CD4-positive, alpha-beta T cell treated with Interleukin-4 for 4 hours (primary cell): ENCODE measurements around the gene PTPN1.
"Not testable (repeated sequence)": the region's sequence is repeated elsewhere in the genome, so short reads cannot be mapped to it uniquely, and the experiment has no call there.

Experiments used
- DNase-seq: peaks from one replicate; pipeline ENCODE4 v3.0.0-alpha.2; 2020

Gene PTPN1

DNA sequence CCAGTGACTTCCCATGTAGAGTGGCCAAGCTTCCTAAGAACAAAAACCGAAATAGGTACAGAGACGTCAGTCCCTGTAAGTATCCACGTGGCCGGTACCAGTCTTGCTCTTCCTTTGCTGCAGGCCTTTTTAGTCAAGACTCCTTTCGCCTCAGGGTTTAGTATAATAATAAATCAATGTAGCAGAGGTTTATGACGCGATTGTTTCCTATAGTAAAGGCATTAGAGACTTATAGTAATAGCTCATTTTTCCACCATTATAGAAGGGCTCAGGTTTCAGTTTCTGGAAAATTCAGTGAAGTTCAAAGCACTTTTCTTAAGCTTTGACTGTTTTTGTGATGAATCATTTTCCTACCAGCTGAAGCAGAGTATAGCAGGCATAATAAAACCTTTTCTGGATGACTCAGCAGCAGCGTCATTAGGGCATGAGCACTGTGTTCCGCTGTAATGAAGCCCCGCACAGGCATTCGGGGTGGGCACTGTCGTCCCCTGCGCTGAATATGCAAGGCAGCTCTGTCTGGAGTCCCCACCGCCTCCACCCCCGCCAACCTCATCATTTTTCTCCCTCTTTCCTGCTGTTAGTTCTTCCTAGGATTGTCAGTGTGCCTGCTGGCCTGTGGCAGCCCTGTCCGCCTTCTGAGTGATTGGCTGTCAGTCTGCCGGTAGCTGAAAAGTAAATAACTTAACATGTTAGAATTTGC, 51.3 kb downstream of the PTPN1 start:
- DNase-seq: peak; percentile 60

DNA sequence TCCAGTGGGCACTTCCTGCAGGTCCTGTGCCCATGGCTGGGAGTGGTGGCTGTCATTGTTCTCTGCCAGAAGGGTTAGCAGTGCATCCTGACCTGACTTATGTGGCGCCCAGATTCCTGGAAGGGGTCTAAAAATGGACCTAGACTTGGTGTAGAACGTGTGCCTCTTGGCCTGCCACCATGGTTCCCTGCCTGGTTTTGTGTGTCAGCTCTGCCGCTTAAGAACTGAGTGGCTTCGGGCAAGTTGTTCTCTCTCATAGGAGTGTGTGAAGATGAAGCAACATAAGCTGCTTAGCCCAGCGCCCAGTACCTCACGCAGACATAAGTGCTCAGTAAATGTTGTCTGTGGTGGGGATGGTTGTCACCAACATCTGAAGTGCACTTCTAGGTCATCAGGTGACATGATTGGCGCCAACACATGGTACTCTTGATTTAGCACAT, 52.1 kb downstream of the PTPN1 start:
- no peak for DNase-seq

DNA sequence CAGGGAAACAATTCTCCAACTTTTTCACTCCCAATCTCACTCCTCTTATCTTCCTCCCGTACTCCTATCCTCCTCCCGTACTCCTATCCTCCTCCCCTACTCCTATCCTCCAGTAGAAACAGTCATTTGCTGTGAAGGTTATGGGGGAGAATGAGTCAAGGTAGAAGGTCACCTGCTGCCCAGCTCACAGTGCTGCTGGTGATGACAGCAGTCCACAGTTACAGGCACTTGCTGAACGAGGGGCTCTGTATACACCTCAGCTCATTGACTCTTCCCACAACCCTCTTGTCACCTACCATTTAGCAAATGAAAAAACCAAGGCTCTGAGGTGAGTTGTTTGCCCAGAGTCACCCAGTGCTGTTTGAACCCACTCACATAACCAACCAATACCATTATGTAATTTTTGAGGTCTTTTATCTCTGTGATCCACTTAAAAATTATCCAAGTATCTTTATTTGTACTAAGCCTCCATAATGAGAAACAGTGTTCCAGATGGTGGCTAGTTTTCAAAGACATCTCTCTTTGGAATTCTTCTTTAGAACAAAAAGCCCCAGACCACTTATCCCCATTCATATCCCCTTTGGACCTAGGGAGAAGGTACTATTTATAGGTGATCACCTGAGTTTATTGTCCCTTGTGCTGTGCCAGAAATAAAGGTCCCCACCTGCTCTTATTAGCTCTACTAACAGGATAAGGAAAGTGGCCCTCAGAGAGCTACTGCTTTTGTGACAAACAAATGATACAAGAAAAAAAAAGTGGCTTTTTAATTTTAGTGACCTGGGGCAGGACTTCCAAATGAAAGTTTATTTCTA, 53.2 kb downstream of the PTPN1 start:
- no peak for DNase-seq

DNA sequence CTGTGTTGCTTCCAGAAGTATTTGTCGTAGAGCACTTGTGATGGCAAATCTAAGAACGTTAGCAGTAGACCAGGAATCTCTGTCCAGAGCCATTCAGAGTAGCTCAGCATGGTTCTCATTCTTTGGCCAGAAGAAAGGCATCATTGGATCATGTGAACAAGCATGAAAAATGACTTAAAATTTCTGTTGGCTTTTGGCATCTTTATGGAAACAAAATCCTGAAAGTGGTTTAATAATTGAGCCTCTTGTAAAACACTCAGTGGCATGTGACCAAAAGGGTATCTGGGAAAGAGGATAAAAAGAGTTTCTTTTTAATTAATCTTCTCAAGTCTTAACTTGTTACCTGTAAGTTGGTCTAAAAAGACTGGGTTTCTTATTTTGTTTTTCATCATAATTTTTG, 55.2 kb downstream of the PTPN1 start:
- no peak for DNase-seq

DNA sequence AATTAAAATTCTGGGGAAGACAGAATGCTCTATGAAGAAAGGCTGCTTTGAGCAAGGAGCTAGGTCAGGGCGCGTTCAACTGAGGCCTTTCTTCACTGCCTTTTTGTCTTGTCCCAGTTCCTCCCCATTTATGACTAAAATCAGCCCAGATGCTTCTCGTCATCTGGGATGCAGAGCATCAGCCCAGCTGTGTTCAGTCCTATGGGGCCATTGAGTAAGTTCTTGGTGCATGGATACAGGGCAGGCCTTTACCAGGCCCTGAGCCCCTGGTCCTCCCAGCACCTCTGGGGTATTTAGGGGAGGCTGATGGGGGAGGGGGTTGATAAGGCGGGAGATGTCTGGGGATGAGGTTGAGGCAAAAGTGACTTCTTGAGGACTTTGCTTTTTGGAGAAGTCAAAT, 55.7 kb downstream of the PTPN1 start:
- DNase-seq: no peak

DNA sequence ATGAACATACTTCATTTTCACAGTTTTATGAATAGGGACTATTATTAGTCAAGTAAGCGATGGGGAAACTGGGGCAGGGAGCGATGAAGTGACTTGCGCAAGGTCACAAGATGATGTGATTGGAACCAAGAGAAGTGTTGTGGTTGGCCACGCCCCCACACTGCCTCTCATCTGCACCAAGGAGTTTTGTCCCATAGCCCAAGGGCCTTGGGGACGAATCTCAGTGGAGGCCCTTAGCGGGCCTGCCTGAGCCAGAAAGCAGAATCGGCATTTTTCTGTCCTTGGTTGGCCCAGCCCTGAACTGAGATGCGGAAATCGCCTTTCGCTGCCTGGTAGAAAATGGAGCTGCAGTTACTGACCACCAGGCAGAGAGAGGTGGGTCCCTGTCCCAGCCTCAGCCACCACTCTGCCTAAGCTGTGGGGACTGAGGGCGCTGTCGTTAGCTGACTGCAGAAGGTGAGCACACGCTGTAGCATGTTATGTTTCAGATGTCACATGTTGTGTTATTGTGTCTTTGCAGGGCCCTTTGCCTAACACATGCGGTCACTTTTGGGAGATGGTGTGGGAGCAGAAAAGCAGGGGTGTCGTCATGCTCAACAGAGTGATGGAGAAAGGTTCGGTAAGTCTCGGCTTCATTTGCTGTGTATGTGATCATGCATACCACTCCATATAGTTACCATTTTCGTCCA, 57.8 kb downstream of the PTPN1 start:
- DNase-seq: no peak

DNA sequence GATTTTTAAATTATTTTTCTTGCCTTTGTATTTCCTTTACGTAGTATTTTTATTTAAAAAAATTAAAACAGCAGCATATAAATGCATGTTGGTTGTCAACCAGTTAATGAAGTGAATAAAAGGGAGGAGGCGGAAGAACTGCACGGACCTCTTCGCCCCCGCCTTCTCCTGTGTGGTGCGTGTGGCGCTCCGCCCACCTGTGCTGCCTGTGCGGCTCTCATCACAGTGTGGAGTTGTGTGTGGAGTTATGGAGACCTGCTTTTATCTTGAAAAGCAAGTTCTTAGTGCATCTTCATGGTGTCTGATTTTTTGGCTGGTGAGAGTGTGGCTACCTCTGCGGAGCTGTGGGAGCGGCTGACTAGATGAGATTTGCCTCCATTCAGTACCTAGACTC, 58.4 kb downstream of the PTPN1 start:
- no peak for DNase-seq

DNA sequence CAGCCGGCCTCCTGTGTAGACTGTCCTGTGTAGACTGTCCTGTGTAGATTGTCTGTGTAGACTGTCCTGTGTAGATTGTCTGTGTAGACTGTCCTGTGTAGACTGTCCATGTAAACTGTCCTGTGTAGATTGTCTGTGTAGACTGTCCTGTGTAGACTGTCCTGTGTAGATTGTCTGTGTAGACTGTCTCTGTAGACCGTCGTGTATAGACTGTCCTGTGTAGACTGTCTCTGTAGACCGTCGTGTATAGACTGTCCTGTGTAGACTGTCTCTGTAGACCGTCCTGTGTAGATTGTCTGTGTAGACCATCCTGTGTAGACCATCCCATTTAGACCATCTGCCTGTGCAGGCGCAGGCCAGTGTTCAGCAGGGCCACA, 59.3 kb downstream of the PTPN1 start:
- not testable (repeated sequence) for DNase-seq

DNA sequence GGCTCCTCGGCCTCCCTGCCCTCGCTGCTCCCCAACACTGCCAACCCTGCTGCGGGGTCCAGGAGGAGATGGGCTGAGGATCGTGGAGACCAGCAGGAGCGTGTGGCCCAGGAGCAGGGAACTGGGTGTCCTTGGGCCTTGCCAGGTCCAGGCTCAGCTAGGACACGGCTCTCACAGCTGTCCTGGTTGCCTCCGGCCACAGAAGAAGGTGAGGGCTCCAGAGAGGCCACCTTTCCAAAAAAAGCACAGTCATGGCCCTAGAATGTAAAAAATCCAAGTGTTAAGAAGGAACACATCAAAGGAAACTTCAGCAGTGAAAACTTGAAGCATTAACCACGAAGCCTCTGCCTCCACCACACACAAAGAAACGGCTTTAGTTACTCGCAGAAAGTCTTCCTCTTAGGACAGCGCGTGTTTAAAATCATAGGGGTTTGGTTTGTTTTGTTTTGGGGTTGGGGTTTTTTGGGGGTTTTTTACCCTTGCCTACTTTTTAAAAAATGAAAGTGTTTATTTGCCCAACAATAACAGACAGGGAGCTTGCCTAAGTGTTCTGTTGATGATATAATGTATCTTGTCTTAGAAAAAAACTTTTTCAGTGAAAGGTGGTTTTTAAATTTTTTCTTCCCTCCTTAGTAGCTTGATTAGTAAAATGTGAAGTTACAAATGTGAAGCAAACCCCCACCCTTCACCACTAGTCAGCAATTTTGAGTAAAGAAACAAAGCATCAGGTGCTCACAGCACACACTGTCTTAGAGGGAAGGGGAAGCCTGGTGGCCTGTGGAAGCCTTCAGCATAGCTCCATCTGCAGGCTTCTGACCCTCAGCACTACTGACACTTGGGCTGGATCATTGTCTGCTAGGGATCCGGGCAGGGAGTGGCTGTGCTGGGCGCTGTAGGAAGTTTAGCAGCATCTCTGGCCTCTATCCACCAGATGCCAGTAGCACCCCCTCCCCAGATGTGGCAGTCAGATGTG, 60.0 kb downstream of the PTPN1 start:
- DNase-seq: peak; percentile 60

DNA sequence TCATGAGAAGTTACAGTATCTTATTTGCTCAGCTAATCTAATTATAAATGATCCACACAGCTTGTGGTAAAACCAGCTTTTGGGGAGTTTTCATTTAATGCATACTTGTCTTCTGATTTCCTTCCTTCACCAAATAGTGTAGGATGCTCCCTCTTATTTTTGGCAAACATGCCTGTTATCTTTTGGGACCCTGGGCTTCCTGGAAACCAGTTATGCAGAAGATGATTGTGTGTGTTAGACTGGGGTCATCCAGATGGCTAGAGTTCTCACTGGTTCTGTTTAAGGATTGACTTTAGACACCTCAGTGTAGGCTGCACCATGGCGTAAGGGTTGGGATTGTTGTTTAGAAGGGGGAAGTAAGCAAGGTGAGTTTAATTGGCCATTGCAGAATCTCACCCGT, 61.3 kb downstream of the PTPN1 start:
- no peak for DNase-seq

DNA sequence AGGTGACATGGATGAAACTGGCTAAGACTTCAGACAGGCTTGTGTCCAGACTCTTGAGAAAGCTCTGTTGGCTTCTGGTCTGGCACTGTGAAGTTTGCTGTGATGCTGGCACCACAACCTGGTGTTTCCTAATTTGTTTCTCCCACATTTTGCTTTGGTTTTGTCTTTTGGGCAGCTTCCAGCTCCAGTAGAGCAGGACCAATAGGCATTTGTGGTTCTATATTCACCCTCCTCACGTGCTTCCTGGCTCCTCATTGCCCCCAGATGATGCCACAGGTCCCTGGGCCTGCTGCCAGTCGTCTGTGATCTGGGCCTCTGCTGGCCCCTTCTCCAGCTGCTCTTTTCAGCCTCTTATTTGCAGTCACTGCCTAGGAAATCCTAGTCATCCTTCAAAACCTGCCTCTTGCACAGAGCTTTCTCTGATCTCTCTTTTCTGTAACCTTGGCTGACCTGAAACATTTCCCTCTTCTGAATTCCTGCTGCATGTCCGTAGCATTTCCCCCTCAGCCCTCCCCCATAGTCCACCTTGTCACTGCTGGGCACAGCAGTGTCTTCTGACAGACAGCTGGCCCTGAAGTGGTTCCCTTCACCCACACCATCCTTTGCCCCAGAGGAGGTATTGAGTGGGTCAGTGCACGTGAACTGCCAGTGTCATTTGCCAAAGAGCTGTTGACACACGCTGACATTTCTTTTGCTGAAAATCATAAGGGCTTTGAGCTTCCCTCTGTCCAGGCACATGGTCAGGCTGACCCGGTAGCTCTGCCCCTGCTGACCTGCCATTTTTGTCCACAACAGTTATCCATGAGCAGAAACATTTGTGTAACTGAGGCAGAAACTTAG, 63.0 kb downstream of the PTPN1 start:
- DNase-seq: no peak

DNA sequence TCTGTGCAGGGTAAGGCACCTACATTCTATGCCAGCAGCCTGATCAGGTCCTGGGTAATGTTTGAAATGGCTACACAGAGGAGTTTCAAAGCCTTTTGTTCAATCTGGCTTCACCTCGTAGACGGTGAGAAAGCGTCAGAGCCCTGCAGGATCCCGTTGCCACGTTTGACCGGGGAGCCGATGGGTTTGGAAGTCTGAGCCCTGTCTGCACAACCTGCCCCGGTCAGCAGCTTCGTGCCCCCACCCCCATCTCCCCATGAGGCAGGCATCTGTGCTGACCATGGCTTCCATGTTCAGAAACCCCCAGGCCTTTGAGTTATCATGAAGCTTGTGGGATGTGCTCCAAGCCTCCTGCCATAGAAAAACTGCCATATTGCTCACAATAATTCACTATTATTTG, 63.9 kb downstream of the PTPN1 start:
- DNase-seq: no peak

DNA sequence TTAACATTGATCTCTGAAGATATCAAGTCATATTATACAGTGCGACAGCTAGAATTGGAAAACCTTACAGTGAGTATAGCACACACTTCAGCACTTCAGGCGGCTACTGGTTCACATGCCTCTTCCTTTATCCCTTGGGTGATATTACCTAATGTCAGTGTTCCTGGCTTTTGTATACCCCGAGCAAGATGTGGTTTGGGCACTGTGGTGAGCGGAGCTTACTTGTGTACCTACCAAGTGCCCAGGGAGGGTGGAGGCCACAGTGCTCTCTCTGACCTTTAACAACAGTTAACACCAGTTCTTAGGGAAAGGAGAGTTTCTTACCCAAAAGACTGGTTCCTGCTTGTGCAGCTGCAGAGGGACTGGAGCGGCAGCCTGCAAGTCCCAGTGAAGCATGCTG, 64.4 kb downstream of the PTPN1 start:
- no peak for DNase-seq

DNA sequence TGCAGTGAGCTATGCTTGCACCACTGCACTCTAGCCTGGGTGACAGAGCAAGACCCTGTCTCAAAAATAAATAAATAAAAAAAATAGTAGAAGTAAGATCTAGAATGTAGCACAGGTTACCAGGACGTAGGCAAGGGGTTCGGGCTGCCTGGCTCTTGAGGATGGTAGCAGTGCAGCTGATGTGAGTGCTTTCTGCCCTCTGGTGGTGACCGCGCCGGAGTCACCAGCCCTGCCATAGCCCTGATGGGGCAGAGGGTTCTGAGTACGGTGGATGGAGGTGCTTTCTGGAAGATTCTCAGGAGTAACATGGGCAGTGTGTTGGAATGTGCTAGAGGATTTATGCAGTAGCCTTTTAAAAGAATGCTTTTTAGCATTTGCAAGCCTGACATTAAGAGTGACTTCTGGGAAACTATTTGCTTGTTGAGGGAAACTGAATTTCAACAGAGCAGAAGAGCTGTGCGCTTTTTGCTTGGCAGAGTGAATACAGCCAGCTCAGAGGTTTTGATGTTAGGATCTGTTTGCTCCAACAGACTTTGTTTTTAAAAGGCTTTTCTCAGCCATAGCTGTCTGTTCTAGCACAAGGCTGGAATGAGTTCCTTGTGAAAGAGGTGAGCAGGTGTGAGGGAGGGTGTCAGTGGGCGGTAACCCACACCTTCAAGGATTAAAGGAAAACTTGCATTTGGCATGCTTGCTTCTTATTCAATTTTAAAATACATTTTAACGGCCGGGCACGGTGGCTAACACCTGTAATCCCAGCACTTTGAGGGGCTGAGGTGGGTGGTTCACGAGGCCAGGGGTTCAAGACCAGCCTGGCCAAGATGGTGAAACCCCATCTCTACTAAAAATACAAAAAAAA, 65.9 kb downstream of the PTPN1 start:
- peak; percentile 57 for DNase-seq

DNA sequence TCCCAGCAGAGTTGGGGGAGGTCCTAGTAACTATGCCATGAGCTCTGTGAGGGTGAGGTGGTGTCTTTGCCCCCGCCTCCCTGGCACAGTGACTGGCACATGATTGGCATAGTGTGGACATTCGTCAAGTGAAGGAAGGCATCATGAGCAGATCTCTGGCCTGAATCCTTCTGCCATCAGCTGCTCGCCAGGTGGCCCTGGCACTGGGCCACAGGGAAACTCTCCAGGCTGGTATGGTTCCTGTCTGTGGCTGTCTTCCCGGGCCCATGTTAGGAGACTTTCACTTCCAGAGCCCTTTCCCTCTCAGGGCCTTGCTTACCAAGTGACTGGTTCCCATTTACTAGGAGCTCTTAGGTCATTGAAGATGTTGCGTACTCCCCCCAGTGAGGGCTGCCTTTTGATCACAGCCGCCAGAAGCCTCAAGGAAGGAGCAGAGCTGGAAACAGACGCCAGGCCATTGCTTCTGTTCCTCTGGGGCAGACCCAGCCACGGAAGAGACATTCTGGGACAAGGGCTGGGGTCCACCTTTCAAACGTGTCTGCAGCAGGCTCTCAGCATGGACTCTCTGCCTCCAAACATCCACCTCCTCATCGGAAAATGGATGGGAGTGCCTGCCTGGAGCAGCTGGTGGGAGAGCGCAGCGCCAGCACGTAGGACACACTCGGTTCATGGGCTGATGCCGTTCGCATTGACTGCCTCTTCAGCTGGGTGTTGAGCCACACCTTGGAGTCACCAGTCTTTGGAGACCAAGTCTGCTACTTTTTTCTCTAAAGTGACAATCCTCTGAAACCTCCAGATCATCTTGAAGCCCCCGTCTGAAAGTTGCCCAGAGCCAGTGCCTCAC, 67.2 kb downstream of the PTPN1 start:
- DNase-seq: no peak

DNA sequence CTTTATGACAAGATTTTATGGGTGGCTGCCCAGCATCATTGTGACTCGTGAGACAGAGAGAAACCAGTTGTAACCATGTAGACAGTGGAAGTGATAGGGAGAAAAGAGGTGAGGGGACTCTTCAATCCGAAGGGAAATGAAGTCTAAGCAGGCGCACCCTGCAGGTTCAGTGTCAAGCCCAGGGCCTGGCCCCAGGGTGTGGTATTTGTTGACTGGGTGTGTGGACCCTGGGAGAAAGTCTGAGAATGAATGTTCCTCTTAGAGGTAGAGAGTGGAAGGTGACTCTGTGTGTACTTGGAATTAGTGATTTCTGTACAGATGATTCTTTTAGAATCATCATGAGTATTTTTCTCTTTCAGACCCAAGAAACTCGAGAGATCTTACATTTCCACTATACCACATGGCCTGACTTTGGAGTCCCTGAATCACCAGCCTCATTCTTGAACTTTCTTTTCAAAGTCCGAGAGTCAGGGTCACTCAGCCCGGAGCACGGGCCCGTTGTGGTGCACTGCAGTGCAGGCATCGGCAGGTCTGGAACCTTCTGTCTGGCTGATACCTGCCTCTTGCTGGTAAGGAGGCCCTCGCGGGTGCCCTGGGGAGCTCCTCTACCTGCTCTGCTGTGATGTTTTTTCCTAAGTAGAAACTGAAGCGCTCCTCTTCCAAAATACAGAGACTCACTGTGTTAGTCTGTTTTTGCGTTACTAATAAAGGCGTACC, 68.0 kb downstream of the PTPN1 start:
- no peak for DNase-seq

DNA sequence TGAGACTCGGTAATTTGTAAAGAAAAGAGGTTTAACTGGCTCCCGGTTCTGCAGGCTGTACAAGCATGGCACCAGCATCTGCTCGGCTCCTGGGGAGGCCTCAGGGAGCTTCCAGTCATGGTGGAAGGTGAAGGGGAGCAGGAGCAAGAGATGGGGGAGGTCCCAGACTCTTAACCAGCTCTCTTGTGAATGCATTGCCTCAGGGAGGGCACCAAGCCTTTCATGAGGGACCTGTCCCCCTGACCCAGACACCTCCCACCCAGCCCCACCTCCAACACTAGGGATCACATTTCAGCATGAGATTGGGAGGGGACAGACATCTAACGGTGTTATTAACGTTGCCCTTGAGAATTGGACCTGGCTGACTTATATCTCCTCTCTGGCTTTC, 68.6 kb downstream of the PTPN1 start:
- no peak for DNase-seq

DNA sequence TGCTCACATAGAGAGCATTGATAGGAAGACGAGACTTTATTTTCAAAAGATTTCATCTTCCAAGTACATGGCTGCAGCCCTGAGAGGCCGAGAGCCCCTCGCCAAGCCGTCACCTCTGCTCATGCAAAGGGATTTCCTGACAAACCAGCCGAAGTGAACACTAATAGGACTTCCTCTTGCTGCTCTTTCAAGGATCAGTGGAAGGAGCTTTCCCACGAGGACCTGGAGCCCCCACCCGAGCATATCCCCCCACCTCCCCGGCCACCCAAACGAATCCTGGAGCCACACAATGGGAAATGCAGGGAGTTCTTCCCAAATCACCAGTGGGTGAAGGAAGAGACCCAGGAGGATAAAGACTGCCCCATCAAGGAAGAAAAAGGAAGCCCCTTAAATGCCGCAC, 69.3 kb downstream of the PTPN1 start:
- no peak for DNase-seq
